ENCODE measurements around the gene CNFN. TPM values are rescaled to one million over a fixed set of nuclear protein-coding genes. Genes with fewer than 3 reads are reported as not detected.

The CNFN gene
- total RNA-seq, 2 donors from 2014 or later, result not detected

DNA sequence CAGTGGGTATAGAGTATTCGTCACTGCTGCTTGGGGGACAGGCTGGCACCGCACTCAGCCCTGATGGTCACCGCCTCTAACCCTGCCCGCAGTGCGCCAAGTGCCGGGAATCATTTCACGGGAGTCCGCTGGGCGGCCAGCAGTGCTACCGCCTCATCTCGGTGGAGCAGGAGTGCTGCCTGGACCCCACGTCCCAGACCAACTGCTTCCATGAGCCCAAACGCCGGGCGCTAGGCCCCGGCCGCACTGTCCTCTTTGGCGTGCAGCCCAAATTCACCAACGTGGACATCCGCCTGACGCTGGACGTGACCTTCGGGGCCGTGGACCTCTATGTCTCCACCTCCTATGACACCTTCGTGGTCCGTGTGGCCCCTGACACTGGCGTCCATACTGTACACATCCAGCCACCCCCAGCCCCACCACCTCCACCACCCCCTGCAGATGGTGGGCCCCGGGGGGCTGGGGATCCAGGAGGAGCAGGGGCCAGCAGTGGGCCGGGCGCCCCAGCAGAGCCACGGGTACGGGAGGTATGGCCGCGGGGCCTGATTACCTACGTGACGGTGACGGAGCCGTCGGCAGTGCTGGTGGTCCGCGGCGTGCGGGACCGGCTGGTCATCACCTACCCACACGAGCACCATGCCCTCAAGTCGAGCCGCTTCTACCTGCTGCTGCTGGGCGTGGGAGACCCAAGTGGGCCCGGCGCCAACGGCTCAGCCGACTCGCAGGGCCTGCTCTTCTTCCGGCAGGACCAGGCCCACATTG, 14.5 kb downstream of the CNFN start:
- H3K4me1 ChIP-seq, result no peaks in the 10 kb centered on the region
- no peak overlapping the region for H3K4me3 ChIP-seq
- no peak for ATAC-seq
- no peaks in the 10 kb centered on the region for H3K9me3 ChIP-seq
- H3K27me3 ChIP-seq, result peaks cover 0 to 6% of the 10 kb centered on the region in 2 donors
- DNase-seq, result no peak
- no peaks in the 10 kb centered on the region for H3K36me3 ChIP-seq (replicated peaks in 1 of 2; ENCODE audit: insufficient read depth in 1 of 2, low read depth in 2 of 2)
- no peak for TF ChIP-seq POLR2A (IDR thresholded peaks at IDR 0.05)
- TF ChIP-seq, protein P1, sequence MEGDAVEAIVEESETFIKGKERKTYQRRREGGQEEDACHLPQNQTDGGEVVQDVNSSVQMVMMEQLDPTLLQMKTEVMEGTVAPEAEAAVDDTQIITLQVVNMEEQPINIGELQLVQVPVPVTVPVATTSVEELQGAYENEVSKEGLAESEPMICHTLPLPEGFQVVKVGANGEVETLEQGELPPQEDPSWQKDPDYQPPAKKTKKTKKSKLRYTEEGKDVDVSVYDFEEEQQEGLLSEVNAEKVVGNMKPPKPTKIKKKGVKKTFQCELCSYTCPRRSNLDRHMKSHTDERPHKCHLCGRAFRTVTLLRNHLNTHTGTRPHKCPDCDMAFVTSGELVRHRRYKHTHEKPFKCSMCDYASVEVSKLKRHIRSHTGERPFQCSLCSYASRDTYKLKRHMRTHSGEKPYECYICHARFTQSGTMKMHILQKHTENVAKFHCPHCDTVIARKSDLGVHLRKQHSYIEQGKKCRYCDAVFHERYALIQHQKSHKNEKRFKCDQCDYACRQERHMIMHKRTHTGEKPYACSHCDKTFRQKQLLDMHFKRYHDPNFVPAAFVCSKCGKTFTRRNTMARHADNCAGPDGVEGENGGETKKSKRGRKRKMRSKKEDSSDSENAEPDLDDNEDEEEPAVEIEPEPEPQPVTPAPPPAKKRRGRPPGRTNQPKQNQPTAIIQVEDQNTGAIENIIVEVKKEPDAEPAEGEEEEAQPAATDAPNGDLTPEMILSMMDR (IDR thresholded peaks at IDR 0.05), result no peak
- WGBS, 2 donors, result 90 to 92% methylated on average over 25 to 52 of the region's 54 CpGs
- no peak overlapping the region for H3K27ac ChIP-seq
- intact Hi-C loops (cut with DNase I), result no loop called here

DNA sequence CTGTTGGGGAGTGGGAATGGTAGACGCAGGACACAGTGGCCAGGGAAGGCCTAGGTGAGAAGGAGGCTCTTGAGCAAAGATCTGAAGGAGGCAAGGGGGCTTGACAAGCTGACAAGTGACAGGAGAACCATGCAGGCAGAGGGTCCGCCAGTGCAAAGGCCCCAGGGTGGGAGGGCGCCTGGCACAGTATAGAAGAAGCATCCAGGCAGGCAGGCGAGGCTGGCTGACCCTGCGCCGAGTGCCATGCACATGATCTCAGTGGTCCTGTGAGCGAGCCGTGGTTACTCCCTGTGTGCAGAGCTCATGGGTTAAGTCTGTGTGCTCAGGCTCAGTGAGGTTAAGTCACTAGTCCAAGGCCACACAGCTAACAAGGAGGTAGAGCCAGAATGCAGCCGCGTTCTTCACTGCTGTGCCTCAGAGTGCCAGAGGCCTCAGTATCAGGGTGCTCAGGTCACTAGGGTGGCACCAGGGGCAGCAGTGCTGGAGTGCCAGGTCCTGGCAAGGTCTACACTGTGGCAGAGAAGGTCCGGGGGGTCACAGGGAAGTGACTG, 15.2 kb downstream of the CNFN start:
- Histone ChIP-seq H3K27me3 (no peaks in the 10 kb centered on the region), H3K27ac (no peak overlapping the region), H3K4me3 (no peak overlapping the region), H3K9me3 (no peaks in the 10 kb centered on the region), H3K36me3 (replicated peaks in 1 of 2; ENCODE audit: insufficient read depth in 1 of 2, low read depth in 2 of 2) (no peaks in the 10 kb centered on the region), H3K4me1 (no peaks in the 10 kb centered on the region)
- TF ChIP-seq, protein P1 (IDR thresholded peaks at IDR 0.05), result no peak
- TF ChIP-seq POLR2A (IDR thresholded peaks at IDR 0.05), result no peak
- ATAC-seq, result no peak
- no peak for DNase-seq
- intact Hi-C loops (cut with DNase I), result no loop called here
- WGBS, 2 donors, result 87 to 97% methylated on average over 7 to 10 of the region's 11 CpGs

GRCh38 chr19:42370626-42371175, 19.4 kb downstream of the CNFN start:
- no peaks in the 10 kb centered on the region for H3K9me3 ChIP-seq
- H3K27me3 ChIP-seq, result no peaks in the 10 kb centered on the region
- no peak for ATAC-seq
- TF ChIP-seq POLR2A (IDR thresholded peaks at IDR 0.05), result no peak
- TF ChIP-seq, protein P1 (IDR thresholded peaks at IDR 0.05), result no peak
- DNase-seq, result no peak
- no peaks in the 10 kb centered on the region for H3K4me1 ChIP-seq
- no peaks in the 10 kb centered on the region for H3K36me3 ChIP-seq (replicated peaks in 1 of 2; ENCODE audit: insufficient read depth in 1 of 2, low read depth in 2 of 2)
- 78 to 88% methylated on average over 7 to 10 of the region's 12 CpGs for WGBS, 2 donors
- no peak overlapping the region for H3K4me3 ChIP-seq
- intact Hi-C loops (cut with DNase I), result no loop called here
- no peak overlapping the region for H3K27ac ChIP-seq

- H3K36me3 ChIP-seq (replicated peaks in 1 of 2; ENCODE audit: insufficient read depth in 1 of 2, low read depth in 2 of 2), result no peaks in the 10 kb centered on the region
- H3K9me3 ChIP-seq, result no peaks in the 10 kb centered on the region
- no peaks in the 10 kb centered on the region for H3K4me1 ChIP-seq
- DNase-seq (no peak), ATAC-seq (no peak)
- no peaks in the 10 kb centered on the region for H3K27me3 ChIP-seq
- no peak overlapping the region for H3K4me3 ChIP-seq
- TF ChIP-seq, protein P1 (IDR thresholded peaks at IDR 0.05), result no peak
- no peak for TF ChIP-seq POLR2A (IDR thresholded peaks at IDR 0.05)
- intact Hi-C loops (cut with DNase I), result no loop called here
- H3K27ac ChIP-seq, result no peak overlapping the region
- WGBS, 2 donors, result 82% methylated on average over 9 of the region's 9 CpGs; no CpG with 5 or more reads in 1 of the 2 donors
These were observed 20.0 kb downstream of the CNFN start for GRCh38 chr19:42370068-42370520.
